Cardiac fibroblast (primary cell): ENCODE measurements around the gene SLC38A1.

Experiments
- DNase-seq, 2 donors: peaks; one replicate each; pipeline versions ENCODE4 v3.0.0 to v3.0.0-alpha.2; 2010; ENCODE audit warnings: low read depth in 2 of 2
- H3K4me3 ChIP-seq, 2 donors: replicated peaks in 1 of 2; 1 replicate in 1 of 2; 2 replicates in 1 of 2; pipeline ENCODE4 v1.5.1; 2011; ENCODE audit warnings: low read depth in 2 of 2, low read length in 2 of 2, mild to moderate bottlenecking in 2 of 2, moderate library complexity in 1 of 2
- CTCF ChIP-seq: IDR thresholded peaks from one replicate; pipeline ENCODE4 v1.5.1; 2011; ENCODE audit warnings: low read depth, mild to moderate bottlenecking, low read length, inconsistent platforms

Gene SLC38A1

GRCh38 chr12:46222636-46223035 is 46.2 kb downstream of the SLC38A1 start:
- TF ChIP-seq CTCF, result no peak
- H3K4me3 ChIP-seq, result no peak overlapping the region
- no peak for DNase-seq

DNA sequence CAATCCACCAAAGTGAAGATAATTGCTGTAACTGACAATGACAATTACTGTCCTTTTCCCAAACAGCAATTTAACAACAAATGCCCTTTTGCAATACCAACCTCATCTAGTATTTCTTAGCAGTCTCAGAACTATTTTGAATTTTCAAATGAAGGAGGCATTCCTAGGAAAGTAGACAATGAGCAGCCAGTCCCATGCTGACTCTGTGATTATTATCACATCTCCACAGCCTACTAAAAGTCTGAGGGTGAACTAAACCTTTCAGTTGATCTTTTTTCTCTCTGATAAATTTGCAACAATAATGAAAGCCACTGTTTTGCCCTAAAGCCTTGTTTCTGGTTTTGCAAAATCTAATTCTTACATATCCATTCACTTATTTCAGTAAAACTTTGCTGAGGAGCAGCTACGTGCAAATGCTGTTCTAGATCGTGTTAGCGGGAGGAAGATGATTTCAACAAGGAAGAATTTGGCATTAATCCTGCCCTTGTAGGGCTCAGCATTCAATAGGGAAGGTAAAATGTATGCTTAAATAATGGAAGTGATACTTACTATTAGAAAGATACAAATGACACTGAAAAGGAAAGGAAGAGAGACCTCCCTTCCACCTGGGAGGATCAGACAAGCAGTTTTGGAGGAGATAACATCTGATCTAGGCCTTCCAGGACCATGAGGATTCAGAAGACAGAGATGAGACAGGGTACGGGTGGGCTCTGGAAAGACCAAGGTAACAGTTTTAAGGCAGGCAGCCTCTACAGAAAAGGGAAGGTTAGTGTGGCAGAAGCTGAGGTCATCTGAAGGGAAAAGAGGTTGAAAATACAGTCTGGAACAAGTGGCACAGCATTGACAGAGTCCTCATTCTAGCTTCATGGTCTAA is 47.4 kb downstream of the SLC38A1 start:
- no peak overlapping the region for H3K4me3 ChIP-seq
- DNase-seq, result peak; percentile 71 to 75
- no peak for TF ChIP-seq CTCF

DNA sequence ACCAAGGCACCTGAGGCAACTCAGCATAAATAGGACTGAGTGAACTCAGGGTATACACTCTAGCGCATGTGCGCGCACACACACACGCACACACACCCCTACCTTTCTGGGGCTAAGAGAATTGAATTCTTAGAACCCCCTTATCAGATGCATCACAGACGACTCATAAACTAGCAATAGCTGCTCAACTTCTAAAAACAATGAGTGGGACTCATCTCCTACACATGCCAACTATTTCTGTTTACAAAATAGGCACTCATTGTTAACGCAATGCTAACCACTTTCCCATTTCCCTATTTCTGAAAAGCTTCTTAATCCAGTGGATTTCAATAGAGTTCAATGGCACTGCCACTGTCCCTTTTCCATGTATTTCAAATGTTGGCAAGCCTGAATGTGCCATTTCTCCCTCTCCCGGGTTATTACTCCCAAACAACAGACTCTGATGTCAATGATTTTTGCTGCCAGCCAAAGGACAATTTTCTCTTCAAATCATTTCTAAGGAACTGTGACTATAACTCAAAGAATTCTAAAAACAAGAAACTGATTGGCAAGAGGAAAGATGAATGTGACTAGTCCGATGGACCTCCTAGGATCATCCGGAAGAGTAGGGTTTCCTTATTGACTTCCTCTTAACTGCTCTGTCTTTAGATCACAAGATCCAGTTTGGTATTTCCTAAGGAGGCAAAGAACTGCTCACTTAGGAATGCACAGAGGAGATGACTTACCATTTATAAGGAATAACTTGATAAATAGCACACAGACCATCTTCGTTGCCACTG is 48.8 kb downstream of the SLC38A1 start:
- DNase-seq, result peak; percentile 81 to 93
- H3K4me3 ChIP-seq, result no peak overlapping the region
- no peak for TF ChIP-seq CTCF

DNA sequence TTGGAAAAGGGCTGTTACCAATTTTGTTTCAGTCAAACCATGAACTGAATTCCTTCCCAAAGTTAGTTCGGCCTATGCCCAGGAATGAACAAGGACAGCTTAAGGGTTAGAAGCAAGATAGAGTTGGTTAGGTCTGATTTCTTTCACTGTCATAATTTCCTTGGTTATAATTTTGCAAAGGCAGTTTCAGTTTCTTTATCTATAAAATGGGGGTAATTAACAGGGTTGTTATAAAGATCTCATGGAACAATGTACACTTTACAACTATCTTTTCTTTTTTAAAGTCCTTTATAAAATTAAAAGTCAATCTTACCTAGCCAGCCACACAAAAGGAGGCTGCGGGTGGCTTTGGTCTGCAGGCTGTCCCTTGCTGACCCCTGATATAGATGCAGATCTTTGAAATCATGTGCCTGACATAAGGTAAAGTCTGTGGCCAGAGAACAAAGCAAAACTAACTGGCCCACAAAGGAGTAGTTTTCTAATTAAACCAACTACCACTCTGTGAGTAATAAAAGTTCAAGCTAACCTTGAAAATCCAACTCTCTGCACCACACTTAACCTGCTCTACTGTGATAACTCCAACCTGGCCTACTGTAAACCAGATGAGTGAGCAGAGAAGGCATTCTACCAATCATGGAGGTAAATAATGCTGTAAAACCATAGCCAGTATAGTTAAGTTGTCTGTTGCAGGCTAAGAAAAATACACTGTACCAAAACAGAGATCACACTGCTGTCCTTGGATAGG is 49.5 kb downstream of the SLC38A1 start:
- H3K4me3 ChIP-seq, result no peak overlapping the region
- no peak for TF ChIP-seq CTCF
- no peak for DNase-seq

DNA sequence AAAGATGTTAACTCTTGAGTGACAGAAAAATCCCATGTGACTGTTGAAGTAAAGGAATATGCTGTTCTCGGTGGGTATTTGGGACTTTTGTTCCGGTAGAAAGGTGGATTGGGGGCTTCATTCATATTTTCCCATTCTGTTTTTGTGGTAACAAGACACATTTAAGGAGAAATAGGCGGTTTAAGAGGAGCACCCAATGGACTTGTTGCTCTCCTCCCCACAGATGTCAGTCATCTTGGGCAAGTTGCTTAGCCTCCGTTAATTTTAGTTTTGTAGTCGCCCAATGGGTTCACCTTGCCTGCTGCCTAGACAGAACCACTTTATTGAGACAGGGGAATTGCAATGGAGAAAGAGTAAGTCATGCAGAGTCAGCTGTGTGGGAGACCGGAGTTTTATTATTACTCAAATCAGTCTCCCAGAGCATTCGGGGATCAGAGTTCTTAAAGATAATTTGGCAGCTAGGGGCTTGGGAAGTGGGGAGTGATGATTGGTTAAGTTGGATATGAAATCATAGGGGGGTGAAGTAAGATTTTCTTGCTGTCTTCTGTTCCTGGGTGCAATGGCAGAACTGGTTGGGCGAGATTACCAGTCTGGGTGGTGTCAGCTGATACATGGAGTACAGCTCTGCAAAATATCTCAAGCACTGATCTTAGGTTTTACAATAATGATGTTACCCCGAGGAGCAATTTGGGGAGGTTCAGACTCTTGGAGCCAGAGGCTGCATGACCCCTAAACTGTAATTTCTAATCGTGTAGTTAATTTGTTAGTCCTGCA is 50.3 kb downstream of the SLC38A1 start:
- DNase-seq, result no peak
- TF ChIP-seq CTCF, result no peak
- no peak overlapping the region for H3K4me3 ChIP-seq
